Mesenchymal stem cell (in vitro differentiated cells and primary cell): ENCODE data around the gene CEP72.

Experiments used
- DNase-seq: peaks from one replicate; pipeline ENCODE4 v3.0.0-alpha.2; 2013
- H2AFZ ChIP-seq: one replicate; pipeline ENCODE4 v1.6.1; 2013; ENCODE audit warnings: low read depth, mild to moderate bottlenecking, control low read depth, inconsistent platforms, low read length, moderate library complexity
- H2AK5ac ChIP-seq: 2 replicates; pipeline ENCODE4 v1.6.1; 2013; ENCODE audit warnings: low read length, moderate library complexity, mild to moderate bottlenecking, inconsistent platforms; ENCODE audit not compliant: severe bottlenecking
- H2BK120ac ChIP-seq: one replicate; pipeline ENCODE4 v1.6.1; 2013; ENCODE audit warnings: low read depth, mild to moderate bottlenecking, inconsistent platforms, low read length, moderate library complexity
- H2BK12ac ChIP-seq, 2 experiments: one replicate each; pipeline ENCODE4 v1.6.1; 2013; ENCODE audit warnings: inconsistent platforms in 2 of 2, low read length in 2 of 2, mild to moderate bottlenecking in 2 of 2, moderate library complexity in 2 of 2, control low read depth in 1 of 2
- H2BK15ac ChIP-seq: one replicate; pipeline ENCODE4 v1.6.1; 2013; ENCODE audit warnings: mild to moderate bottlenecking, low read depth, inconsistent platforms; ENCODE audit not compliant: poor library complexity, severe bottlenecking
- H2BK5ac ChIP-seq: 2 replicates; pipeline ENCODE4 v1.6.1; 2013; ENCODE audit warnings: low read depth, mild to moderate bottlenecking, low read length, control low read depth, inconsistent platforms; ENCODE audit not compliant: poor library complexity, severe bottlenecking
- H3K14ac ChIP-seq, 2 experiments: one replicate each; pipeline ENCODE4 v1.6.1; 2013; ENCODE audit warnings: inconsistent platforms in 2 of 2, low read length in 2 of 2, control low read depth in 1 of 2, mild to moderate bottlenecking in 1 of 2, moderate library complexity in 1 of 2
- H3K18ac ChIP-seq, 2 experiments: one replicate each; pipeline ENCODE4 v1.6.1; 2013; ENCODE audit warnings: inconsistent platforms in 2 of 2, low read length in 2 of 2, control low read depth in 1 of 2, low read depth in 1 of 2, mild to moderate bottlenecking in 1 of 2
- H3K23ac ChIP-seq, 2 experiments: one replicate each; pipeline ENCODE4 v1.6.1; 2013; ENCODE audit warnings: inconsistent platforms in 2 of 2, low read length in 2 of 2, mild to moderate bottlenecking in 2 of 2, moderate library complexity in 2 of 2, control low read depth in 1 of 2
- H3K27ac ChIP-seq: 2 replicates; pipeline ENCODE4 v1.5.1; 2013; ENCODE audit warnings: mild to moderate bottlenecking, moderate library complexity, low read length, control low read depth, inconsistent platforms; ENCODE audit not compliant: poor library complexity, severe bottlenecking
- H3K27me3 ChIP-seq, 2 experiments: 2 replicates each; pipeline versions ENCODE4 v1.6.1 to v1.7.0; 2013; ENCODE audit warnings: low read length in 2 of 2, mild to moderate bottlenecking in 2 of 2, moderate library complexity in 2 of 2, control low read depth in 1 of 2, inconsistent platforms in 1 of 2; ENCODE audit not compliant: control insufficient read depth in 1 of 2, insufficient read depth in 1 of 2
- H3K36me3 ChIP-seq, 2 experiments: 2 replicates each; pipeline versions ENCODE4 v1.6.1 to v1.7.0; 2013; ENCODE audit warnings: low read length in 2 of 2, control low read depth in 1 of 2, inconsistent platforms in 1 of 2, low read depth in 1 of 2, mild to moderate bottlenecking in 1 of 2; ENCODE audit not compliant: insufficient read depth in 2 of 2, control insufficient read depth in 1 of 2
- H3K4ac ChIP-seq, 2 experiments: one replicate each; pipeline ENCODE4 v1.6.1; 2013; ENCODE audit warnings: inconsistent platforms in 2 of 2, low read length in 2 of 2, mild to moderate bottlenecking in 2 of 2, moderate library complexity in 2 of 2, control low read depth in 1 of 2, low read depth in 1 of 2
- H3K4me1 ChIP-seq: 2 replicates; pipeline ENCODE4 v1.6.1; 2013; ENCODE audit warnings: low read depth, low read length, control low read depth; ENCODE audit not compliant: control insufficient read depth, insufficient read depth
- H3K4me2 ChIP-seq: 2 replicates; pipeline ENCODE4 v1.6.1; 2013; ENCODE audit warnings: low read length, mild to moderate bottlenecking, inconsistent platforms; ENCODE audit not compliant: poor library complexity, severe bottlenecking
- H3K4me3 ChIP-seq, 2 experiments: 2 replicates each; pipeline versions ENCODE4 v1.5.1 to v1.7.0; 2013; ENCODE audit warnings: low read length in 2 of 2, mild to moderate bottlenecking in 2 of 2, control low read depth in 1 of 2, low read depth in 1 of 2; ENCODE audit not compliant: insufficient read depth in 1 of 2
- H3K79me1 ChIP-seq: replicated peaks from 2 replicates; pipeline ENCODE4 v1.6.1; 2013; ENCODE audit warnings: mild to moderate bottlenecking, control low read depth, low read length, inconsistent platforms; ENCODE audit not compliant: poor library complexity, severe bottlenecking
- H3K9ac ChIP-seq: 2 replicates; pipeline ENCODE4 v1.7.0; 2013; ENCODE audit warnings: mild to moderate bottlenecking, low read length, moderate library complexity
- H3K9me3 ChIP-seq: 2 replicates; pipeline ENCODE4 v1.7.0; 2013; ENCODE audit warnings: mild to moderate bottlenecking, low read length; ENCODE audit not compliant: control insufficient read depth
- H4K8ac ChIP-seq: one replicate; pipeline ENCODE4 v1.6.1; 2013; ENCODE audit warnings: inconsistent platforms, mild to moderate bottlenecking, low read length, moderate library complexity
- H4K91ac ChIP-seq: one replicate; pipeline ENCODE4 v1.6.1; 2013; ENCODE audit warnings: mild to moderate bottlenecking, low read length, inconsistent platforms
- WGBS: methylation state at CpG from one replicate; pipeline ENCODE4 v1.1.7; 2013; ENCODE audit warnings: mixed read lengths; 5-methylcytosine and 5-hydroxymethylcytosine counted together

The CEP72 gene

GRCh38 chr5:623531-623930 lies 11.4 kb downstream of the CEP72 start:
- no peaks in the 10 kb centered on the region for H3K27me3 ChIP-seq
- DNase-seq: no peak
- H2AK5ac ChIP-seq: no peak overlapping the region
- H3K4me3 ChIP-seq: no peak overlapping the region
- H2BK15ac ChIP-seq: no peak overlapping the region
- H3K9me3 ChIP-seq: no peaks in the 10 kb centered on the region
- H3K4me2 ChIP-seq: no peak overlapping the region
- no peak overlapping the region for H3K27ac ChIP-seq
- no peak overlapping the region for H2BK5ac ChIP-seq
- no peak overlapping the region for H3K4ac ChIP-seq
- H2AFZ ChIP-seq: no peak overlapping the region
- H3K4me1 ChIP-seq: no peaks in the 10 kb centered on the region
- H3K9ac ChIP-seq: no peak overlapping the region
- H3K79me1 ChIP-seq: peaks cover 27% of the 10 kb centered on the region
- no peak overlapping the region for H4K91ac ChIP-seq
- H4K8ac ChIP-seq: no peak overlapping the region
- no peak overlapping the region for H3K23ac ChIP-seq
- H3K36me3 ChIP-seq: peaks cover 31 to 69% of the 10 kb centered on the region in 2 experiments
- WGBS: 99% methylated on average over 9 of the region's 13 CpGs
- H3K18ac ChIP-seq: no peak overlapping the region
- H2BK120ac ChIP-seq: no peak overlapping the region
- no peak overlapping the region for H2BK12ac ChIP-seq
- no peak overlapping the region for H3K14ac ChIP-seq

DNA sequence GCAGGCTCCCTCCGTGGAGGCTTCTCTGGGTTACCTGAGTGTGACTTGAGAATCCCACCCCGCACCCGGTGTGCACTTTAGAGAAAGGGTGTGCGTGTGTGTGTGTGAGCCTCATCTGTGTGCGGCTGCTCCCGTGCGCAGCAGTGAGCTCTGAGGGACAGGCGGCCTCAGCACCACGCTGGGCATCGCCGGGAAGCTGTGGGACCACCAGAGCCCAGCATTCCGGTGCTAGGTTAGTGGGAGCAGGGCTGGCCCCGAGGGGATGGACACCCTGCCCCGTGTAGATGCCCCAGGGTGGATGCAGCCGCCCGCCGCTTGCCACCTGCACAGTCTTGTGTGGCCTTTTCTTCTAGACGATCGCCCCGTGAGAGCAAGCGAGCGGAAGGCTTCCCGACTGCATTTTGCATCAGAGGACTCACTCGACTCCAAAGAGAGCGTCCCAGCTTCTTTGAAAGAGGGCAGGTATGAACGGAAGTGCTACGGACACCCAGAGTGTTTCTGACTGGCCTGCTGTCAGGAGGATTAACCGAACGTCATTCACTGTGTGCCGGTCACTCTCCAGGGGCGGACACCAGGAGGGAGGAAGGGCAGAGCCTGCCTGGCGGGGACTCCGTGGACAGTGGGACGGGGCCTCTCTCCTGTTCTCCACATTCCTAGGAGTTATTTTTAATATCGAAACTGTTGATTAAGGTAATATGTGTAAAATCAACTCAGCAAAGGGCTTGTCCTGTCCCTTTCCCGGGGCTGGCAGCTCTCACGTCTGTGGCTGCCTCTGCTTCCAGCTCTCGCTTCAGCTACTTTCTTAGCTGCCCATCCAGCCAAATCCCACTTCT lies 12.2 kb downstream of the CEP72 start:
- Histone ChIP-seq H3K4ac (no peak overlapping the region), H3K4me2 (no peak overlapping the region), H3K27ac (no peak overlapping the region), H2BK15ac (no peak overlapping the region), H3K36me3 (peaks cover 27 to 67% of the 10 kb centered on the region in 2 experiments), H3K79me1 (peaks cover 25% of the 10 kb centered on the region), H2AFZ (no peak overlapping the region), H2BK12ac (no peak overlapping the region), H2AK5ac (no peak overlapping the region), H3K18ac (no peak overlapping the region), H3K14ac (no peak overlapping the region), H4K91ac (no peak overlapping the region), H3K4me1 (no peaks in the 10 kb centered on the region), H3K23ac (no peak overlapping the region), H2BK5ac (no peak overlapping the region), H3K4me3 (no peak overlapping the region), H3K27me3 (no peaks in the 10 kb centered on the region), H3K9ac (no peak overlapping the region), H3K9me3 (no peaks in the 10 kb centered on the region), H2BK120ac (no peak overlapping the region), H4K8ac (no peak overlapping the region)
- DNase-seq: no peak
- WGBS: 98% methylated on average over 36 of the region's 38 CpGs

GRCh38 chr5:624951-625230 lies 12.8 kb downstream of the CEP72 start:
- Histone ChIP-seq H3K4ac (no peak overlapping the region), H2BK5ac (no peak overlapping the region), H3K36me3 (peaks cover 21 to 63% of the 10 kb centered on the region in 2 experiments), H3K4me1 (no peaks in the 10 kb centered on the region), H3K9me3 (no peaks in the 10 kb centered on the region), H3K23ac (no peak overlapping the region), H4K91ac (no peak overlapping the region), H3K14ac (no peak overlapping the region), H3K27ac (no peak overlapping the region), H2AFZ (no peak overlapping the region), H3K79me1 (peaks cover 23% of the 10 kb centered on the region), H2BK15ac (no peak overlapping the region), H2BK120ac (no peak overlapping the region), H3K27me3 (no peaks in the 10 kb centered on the region), H4K8ac (no peak overlapping the region), H3K4me3 (no peak overlapping the region), H2AK5ac (no peak overlapping the region), H2BK12ac (no peak overlapping the region), H3K9ac (no peak overlapping the region), H3K18ac (no peak overlapping the region), H3K4me2 (no peak overlapping the region)
- no peak for DNase-seq
- 95% methylated on average over 13 of the region's 13 CpGs for WGBS

DNA sequence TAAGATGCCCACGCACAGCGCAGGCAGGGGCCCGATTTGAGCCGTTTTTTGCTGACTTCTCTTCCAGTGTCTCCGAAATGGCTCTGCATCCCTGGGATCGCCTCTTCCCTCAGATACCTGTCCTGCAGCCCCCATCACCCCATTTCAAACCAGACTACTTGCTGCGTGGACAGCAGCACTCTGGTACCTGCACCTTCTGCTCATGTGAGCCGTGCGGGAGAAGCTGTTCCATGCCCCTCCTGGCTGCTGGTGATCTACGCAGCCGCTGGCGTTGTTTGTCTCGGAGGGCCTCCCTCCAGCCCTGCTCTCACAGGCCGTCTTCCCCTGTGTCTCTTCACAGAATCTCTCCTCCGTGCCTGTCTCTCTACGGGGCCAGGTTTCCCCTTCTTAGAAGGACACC lies 13.4 kb downstream of the CEP72 start:
- H3K27me3 ChIP-seq: no peaks in the 10 kb centered on the region
- H4K8ac ChIP-seq: no peak overlapping the region
- H3K4me1 ChIP-seq: no peaks in the 10 kb centered on the region
- H3K4me2 ChIP-seq: no peak overlapping the region
- peaks cover 15 to 57% of the 10 kb centered on the region in 2 experiments for H3K36me3 ChIP-seq
- WGBS: 97% methylated on average over 16 of the region's 16 CpGs
- H3K18ac ChIP-seq: no peak overlapping the region
- no peak overlapping the region for H3K4ac ChIP-seq
- H3K4me3 ChIP-seq: no peak overlapping the region
- no peak overlapping the region for H2AFZ ChIP-seq
- H2AK5ac ChIP-seq: no peak overlapping the region
- H3K9me3 ChIP-seq: no peaks in the 10 kb centered on the region
- H2BK12ac ChIP-seq: no peak overlapping the region
- H3K23ac ChIP-seq: no peak overlapping the region
- H4K91ac ChIP-seq: no peak overlapping the region
- H2BK5ac ChIP-seq: no peak overlapping the region
- H3K9ac ChIP-seq: no peak overlapping the region
- no peak overlapping the region for H3K27ac ChIP-seq
- peaks cover 21% of the 10 kb centered on the region for H3K79me1 ChIP-seq
- no peak overlapping the region for H2BK15ac ChIP-seq
- no peak for DNase-seq
- no peak overlapping the region for H2BK120ac ChIP-seq
- no peak overlapping the region for H3K14ac ChIP-seq
